SK-N-DZ (cell line): ENCODE results near the gene LMX1A. TPM values are rescaled to one million over a fixed set of nuclear protein-coding genes. Genes with fewer than 3 reads are reported as not detected.

Source experiments
- DNase-seq: peaks from one replicate; pipeline ENCODE4 v3.0.0-alpha.2; 2015; ENCODE audit warnings: low spot score
- polyA plus RNA-seq, 2 experiments: library from polyadenylated mRNA; depleted of rRNA; stranded (reverse); fragments of >200 nt; gene quantifications; 2 replicates each; pipeline ENCODE4 v1.2.3, GENCODE V29; 2014

LMX1A gene
- 0.46 and 1.4 TPM in 2 replicates for polyA plus RNA-seq (2014; cell fraction: cytosol; rRNA removed)
- 0.19 and 1.1 TPM in 2 replicates for polyA plus RNA-seq (2014; cell fraction: nucleus; rRNA removed)

DNA sequence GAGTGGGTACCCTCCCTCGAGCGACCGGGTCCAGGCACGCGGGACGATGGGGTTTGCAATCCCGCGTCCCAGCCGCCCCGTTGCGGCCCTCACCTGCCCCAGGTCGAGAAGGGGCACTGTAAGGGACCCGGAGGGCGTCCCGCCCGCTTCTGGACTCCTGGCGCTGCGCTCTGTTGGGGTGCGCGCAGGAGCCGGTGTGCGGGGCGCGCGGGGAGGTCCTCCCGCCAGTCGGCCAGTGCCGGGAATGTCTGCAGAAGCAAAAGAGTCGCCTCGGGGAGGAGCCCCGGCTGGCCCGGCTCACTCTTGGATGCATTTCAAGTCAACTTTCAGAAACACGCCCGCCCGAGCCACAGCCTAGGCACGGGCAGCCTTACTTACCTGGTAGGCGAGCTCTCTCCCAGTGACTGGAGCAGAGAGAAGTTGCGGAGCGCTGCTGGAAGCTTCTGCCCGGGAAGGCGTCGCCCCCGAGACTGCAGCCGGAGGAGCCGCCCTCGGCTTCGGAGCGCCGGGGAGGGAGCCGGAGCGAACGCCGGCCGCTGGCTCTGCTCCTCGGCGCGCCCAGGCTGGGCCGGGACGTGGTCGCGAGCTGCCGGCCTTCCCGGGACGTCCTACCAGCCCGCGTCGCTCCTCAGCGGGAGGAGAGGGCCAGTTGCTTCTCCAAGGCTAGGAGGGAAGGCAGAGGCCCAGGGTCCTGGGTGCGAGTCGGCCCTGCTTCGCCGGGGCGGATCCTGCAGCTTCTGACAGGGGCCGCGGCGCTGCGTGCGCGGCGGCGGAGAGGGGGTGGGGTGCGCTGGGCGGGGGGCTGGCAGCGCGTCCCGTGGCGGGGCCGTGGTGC is at the start of gene LMX1A:
Gene LMX1A, minus strand, starts transcription at position 739 of the 835 bp plus-strand sequence. CDS start 1,156 bp downstream, outside the sequence.
- DNase-seq: no peak

DNA sequence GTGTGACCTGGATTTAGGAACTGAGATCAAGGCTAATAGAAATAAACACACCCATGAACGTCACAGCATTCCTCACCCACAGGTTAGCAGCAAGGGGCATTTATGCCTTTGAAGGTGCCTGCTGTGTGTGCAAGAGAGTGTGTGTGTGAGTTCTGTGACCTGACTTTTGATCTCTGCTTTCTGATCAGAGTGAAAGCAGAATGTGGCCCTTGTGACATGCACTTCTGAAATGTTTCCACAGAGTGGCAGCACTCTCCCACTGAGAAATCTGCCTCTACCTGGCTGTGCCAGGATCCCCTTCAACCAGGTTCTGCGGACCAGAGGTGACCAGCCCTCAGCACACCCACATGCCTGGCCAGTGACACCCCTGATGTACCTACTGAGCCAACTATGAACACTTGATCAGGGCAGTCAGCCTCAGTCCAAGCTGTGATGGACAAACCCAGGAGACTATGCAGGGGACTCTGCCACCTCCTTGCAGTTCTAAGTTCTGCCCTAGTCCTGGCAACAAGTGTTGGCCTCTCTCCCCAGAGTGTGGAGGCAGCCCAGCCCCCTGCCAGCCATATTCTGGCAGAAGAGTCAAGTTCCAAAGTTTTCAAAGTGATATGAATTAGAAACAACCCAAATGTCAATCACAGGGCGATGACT is 47.4 kb upstream of the LMX1A start:
- DNase-seq: peak; percentile 9

DNA sequence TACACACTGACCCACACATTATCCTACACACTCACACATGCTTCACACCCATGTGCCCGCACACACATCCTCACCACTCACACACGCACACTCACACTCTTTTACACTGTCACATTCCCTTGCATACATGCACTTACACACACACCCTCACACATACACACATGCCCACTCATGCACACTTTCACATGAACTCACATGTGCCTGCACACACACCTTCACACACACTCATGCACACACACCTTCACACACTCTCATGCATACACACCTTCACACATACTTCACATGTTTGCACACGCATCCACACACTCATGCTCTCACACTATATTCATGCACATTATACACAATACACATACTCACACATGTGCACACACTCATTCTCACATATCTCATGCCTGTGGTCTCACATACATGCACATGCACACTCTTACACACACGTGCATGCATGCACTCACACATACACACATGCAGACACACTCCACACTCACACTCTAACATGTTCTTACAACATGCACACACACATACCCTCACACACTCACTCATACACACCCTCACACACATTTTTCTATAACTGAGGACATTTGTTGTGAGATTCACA is 46.1 kb upstream of the LMX1A start:
- DNase-seq: no peak

DNA sequence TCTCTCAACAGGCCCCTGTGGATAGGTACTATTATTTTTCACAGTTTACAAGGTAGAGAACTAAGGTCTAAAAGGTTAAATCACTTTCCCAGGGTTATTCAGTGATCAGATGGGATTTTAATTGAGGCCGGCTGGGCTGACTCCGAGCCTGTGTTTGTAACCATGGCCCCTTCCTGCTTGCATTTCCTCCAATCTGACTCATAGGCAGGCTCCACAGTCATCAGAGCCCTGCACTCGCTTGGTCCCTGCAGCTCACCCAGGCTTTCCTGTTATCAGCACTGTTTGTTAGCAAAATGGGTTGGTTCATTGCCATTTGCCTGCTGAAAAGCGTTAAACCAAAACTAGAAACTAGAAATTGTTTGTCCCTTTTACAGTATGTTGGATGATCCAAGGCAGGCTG is 41.4 kb upstream of the LMX1A start:
- no peak for DNase-seq

DNA sequence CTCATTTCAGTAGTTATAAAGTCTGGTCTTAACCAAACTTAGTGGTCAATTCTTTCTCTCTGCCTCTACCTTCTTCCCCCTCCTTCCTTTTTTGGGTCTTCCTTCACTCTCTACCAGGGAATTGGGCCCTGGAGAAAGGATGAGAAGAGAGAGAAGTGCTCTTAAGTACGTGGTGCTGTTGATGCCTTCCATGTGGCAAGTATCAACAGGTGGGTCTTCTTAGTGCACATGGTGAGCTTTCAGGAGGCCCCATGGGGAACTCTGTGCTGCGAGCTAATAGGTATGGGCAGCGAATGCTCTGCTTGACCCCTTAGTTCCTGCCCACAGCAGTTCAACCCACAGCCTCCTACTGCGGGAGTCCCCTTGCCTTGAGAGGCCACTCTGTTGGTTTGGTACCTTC is 39.4 kb upstream of the LMX1A start:
- DNase-seq: no peak

DNA sequence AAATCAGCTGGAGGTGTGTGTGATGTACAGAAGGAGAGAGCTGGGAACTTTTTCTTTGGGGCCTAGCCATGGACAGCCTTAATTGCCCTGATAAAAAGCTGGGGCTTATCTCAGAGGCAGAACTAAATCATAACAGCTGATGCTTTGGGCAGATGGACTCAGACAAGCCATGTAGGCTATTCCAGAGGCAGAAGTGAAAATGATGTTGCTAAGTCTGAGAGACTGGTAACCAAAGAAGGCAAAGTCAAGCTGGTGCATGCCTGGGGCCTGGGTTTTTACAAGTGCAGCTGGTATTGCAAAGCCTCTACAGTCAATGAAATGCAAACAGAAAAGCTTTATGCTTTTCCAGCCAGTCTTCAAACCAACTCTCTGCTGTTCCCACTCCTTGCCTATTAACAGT is 39.0 kb upstream of the LMX1A start:
- no peak for DNase-seq

DNA sequence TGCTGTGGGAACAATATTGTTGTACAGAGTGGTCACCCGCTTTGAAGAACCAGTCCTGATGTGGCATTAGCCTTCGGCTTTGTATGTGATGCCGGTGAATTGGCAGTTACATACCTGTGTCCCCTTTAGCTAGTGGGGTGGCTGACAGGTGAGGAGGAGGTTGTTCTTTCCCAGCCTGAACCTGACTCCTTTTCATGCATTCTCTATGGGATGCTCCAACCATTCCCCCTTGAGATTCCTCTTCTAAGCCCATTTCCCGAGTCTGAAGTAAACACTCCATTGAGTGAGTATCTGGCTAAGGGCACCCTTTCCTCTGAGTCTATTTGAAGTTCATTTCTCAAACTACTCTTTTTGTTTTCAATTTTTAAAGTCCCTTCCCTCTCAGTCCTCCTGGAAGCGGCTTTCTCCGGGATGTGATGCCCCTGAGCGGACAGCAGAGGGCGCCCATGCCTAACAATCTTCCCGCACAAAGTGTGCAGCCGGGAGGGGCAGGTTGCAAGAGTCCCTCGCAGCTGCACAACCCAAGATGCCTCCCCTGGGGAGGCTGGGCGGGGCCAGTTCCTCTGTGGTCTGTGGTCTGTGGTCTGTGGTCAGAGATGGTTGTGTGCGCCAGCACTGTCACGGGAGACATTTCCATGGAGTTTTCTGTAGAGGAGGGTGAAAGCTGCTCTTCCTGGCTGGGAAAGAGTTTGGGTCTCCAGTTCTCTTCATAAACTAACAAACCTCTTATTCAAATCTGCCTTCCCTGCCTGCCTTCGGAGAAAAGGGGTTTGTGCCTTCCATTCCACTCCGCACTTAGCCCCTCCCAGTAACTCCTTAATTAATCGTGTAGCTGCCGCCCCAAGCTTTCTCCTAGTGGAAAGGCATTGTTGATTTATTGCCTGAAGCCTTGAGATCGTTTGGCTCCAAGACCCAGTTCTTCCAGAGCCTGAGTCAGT is 36.4 kb upstream of the LMX1A start:
- peak; percentile 68 for DNase-seq

DNA sequence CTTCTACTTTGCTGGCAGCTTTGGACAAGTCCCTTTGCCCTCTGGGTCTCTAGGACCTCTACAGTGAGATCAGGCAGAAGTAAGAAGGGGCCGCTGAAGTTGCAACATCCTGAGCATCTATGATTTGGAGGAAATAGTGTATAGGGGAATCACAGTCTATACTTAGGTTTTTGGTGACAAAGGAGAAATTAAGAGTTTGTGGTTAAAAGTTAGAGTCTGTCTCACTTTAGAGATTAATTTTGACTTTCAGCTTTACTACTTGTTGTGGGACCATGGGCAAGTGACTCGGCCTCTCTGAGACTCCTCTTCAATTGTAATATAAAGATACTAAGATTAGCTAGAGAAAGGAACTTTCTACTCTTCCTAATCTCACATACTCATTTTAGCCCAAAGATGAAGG is 33.1 kb upstream of the LMX1A start:
- DNase-seq: no peak

DNA sequence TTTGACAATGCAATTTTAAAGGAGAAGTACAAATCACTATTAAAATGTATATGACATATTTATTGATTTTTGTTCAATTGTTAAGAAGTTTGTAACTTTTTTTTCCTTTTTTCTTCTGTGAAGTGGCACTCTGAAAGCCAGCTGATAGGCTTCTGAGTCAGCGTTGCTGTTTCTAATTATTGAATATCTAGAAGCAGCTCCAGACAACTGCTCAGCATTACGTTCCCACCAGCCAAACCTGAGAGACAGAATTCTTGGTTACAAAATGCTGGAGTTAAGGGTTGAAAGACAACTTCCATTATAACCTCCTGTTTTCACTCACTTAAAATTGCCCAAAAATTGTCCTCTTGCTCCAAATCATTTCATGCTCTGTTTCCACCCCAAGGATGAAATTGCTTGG is 31.4 kb upstream of the LMX1A start:
- no peak for DNase-seq

DNA sequence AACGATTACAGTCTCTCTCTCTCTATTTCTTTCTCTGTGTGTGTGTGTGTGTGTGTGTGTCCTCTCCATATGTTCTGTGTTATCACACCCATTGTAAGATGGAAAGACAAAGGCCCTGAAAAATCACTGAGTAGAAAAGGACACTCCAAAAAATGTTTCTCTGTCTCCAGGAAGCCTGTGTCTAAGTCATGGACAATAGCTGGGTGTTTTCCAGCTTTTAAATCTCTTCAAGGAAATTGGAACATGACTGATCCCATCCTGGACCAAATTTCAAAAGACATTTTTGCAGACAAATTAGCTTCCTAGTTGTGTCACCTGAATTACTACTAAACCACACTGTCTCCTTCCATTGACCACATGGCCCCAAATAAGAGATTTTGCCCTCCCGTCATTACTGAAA is 31.0 kb upstream of the LMX1A start:
- DNase-seq: no peak

DNA sequence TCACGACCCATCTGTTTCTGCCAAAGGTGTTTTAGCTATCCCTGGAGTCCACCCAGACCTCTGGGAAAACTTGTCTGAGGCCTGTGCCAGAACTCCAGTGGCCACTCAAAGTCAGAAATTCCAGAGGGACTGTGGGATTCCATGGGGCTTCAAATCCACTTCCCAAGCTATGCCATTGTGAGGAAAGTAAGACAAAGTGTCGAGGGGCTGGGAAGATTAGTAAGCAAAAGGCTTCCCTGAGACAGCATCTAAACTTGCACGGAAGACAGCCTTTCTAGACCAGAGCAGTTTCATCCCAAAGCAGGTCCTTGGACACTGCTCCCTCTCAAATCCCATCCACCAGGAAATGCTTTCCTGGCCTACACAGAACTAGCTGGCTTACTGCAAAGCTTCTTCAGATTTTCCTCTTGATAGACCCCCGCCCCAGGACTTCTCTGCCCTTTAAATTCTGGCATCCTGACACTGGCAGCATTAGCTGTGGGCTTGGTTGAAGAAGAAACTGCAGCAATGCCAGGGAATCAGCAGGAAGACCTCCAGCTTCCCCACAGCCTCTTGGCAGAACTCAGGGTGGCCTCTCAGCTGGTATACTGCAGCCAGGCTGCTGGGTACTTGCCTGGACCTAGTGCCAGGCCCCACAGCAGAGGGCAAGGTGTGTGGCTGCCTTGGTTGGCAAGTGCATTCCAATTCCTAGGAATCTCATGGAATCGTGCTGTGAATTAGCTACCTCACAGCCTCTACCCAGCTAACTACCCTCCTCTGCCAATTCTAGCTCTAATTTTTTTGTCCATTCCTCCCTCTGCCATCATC is 27.3 kb upstream of the LMX1A start:
- no peak for DNase-seq

DNA sequence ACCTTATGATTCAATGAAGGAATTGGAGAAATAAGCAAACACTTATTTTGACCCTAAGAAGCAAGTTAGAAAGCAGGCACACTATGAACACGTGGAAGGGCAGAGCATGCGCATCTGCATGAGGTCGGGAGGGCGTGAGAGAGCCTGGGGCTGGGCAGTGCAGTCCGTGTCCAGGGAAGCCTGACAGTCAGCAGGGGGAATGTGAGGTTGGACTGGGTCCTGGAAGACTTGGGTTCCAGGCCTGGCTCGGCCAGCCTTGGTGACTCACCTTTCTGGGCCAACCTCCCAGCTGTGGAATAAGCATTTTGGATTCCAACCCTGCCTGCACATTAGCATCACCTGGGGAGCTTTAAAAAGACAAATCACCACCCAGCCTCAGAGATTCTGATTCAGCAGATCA is 26.6 kb upstream of the LMX1A start:
- no peak for DNase-seq

DNA sequence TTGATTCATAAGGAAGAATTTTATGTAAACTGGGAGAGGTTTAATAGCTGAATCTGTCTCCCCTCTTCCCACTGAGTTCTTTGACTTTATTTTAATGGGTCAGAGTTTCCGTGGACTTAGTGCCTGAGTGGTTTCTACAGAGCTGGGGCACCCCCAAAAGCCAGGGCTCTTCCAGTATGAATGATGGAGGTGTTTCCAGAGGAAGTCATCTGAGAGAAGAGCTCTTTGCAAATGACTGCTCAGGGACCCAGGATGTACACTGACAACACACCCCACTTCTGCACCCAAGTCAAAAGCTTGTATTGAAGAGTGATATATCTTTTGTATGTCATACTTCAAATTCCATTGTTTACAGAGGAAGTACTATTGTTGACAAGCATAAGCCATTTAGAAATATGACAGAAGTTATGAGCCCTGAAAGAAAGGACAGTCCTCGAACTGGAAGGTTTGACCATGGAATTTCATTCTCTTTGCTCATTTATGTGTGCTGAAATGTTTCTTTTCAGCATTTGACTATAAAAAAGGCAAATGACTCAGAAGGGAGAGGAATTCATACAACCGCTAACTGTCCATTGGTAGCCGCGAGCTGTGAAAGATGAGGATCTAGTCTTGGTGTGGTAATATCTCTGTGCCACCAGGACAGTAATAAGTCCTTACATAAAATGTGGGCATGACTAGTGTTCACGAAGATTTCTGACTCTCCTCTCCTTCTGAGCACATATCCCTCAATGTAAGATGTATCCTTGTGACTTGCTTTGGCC is 25.4 kb upstream of the LMX1A start:
- DNase-seq: no peak

DNA sequence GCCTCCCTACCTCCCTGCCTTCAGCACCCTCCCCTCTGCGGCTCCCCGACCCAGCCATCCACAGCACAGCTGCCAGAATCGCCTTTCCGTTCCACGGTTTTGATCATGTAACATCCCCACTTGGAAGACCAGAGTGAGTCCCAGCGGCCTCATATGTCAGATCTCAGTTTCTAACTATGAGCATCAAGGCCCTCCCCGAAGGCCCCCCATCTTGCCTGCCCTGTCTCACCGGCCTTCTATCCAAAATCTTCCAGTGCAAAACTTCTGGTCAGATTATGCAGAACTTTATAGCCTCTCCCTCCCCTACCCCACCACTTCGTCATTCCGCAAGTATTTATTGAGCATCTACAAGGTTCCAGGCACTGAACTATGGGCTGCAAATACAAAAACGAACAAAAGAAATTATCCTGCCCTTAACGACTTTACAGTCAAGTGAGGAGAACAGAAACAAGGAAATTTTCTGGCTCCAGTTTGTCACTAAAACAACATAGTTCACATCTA is 20.3 kb upstream of the LMX1A start:
- no peak for DNase-seq

DNA sequence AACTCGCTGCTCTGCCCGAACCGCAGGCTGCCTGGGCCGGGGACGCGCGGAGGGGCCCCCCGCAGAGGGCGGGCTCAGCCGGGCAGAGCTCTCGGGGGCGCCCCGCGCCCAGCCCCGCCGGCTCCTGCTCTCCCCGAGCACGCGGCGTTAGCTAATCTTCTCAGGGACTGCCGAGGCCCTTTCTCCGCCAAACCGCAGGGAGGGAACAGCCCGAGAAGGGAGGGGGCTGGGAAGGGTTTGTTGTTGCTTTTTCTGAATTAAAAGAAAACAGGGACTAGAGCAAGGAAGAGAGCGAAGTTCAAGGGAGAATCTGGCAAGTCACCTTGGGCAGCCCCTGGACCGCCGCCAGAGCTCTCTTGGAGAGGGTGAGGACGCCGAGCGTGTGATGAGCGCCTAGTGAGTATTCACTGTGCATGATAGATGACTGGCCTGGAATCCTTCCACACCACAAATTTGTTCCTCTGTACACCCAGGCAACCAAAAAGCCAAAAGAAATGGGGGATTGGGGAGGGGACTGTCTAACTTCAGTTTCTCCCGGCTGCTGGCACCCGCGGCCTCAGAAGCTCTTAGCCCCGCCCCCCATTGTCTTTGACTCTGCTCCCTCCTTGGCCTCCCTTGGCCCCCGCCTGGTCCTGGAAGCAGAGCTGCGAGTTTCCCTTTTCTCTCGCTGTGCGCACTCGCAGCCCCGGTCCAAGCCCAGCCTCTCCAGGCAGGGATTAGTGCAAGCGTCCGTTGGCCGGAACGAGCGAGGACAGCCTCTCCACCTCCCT is 19.7 kb upstream of the LMX1A start:
- DNase-seq: no peak

DNA sequence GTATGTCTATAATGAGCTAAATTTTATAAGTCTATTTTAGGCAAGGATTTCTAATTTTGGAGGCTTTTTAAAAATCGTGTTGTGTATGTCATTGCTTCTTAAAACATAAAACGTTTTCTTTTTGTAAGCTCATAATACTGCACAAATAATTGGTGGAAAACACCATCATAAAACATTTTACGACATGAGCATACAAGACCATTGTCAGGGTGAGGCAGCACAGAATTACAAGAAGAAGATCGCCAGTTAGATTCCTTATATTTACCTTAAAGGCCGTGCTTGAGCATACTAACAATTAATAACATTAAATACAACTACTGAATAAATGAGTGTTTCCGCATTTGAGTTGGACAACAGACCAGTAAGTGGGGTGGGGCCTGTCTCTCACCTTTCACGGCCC is 19.1 kb upstream of the LMX1A start:
- DNase-seq: no peak

DNA sequence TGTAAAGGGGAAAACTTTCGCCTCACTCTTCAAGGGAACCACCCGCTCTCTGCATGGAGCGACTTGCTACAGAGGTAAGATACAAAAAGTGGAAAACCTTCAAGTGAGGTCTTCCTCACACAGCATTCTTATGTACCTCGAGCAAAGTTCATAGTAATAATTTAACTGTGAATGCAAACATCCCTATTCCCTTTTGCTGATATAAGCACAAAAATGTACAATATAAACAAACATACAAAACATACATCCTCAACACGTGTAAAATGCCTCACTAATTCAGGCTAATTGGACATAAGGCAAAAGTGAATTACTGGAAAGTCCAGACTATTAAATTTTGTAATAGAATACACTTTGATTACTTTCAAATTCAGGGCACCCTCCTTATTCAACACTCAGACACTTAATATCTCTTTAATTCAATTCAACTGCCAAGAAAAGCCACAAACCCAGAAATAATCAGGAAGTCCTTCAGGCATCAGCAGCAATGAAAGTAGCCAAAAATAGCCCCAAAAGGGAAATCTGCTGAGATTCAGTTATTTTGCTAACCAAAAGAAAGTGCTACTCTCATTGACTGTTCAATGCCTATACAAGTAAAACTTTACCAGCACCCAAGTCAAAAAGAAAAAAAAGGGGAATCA is 15.2 kb upstream of the LMX1A start:
- no peak for DNase-seq

DNA sequence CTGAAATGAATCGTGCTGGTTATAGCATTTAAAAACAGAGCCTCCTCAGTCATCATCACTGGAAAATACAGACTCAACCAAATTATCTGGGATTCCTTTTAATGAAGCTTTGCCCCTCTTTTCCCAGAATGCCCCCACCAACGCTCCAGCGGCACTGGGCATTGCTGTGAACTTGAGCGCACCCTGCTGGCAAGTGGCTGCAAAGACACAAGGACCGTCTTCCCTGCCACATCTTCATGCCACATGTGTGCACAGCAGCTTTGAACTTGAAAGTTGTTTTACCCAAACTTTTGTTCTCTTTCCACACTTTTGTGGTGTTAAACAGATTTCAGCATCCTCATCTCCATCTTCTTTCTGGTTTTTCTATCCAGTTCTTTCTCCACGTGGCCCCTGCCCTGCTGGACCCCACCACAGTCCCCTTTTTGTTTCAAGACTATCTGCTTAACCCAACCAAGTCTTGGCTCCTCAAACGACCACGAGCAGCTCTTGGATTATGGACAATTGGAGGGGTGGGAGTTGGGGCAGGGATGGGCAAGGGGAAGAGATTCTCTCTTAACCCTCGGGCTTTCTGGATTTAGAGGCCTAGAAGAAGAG is 12.8 kb upstream of the LMX1A start:
- DNase-seq: peak; percentile 44
